Body of pancreas (tissue), 4 donors: ENCODE results near the gene PDZRN3. TPM values are rescaled to one million over a fixed set of nuclear protein-coding genes. Genes with fewer than 3 reads are reported as not detected.
A peak's percentile ranks its signal among the peaks of the same experiment; 100 is the strongest.

Source experiments
- ATAC-seq: fragments of 150-250 bp; one replicate; pipeline ENCODE4 v1.9.1; 2016
- DNase-seq, 4 donors: peaks; one replicate each; pipeline ENCODE4 v3.0.0-alpha.2; 2019
- H3K27ac ChIP-seq, 4 donors: fragments of 200-600 bp; sonication (generic); 1 replicate in 3 of 4; 2 replicates in 1 of 4; pipeline versions ENCODE4 v1.5.1 to v1.6.1; 2016 to 2019; ENCODE audit warnings: mild to moderate bottlenecking in 1 of 4, mixed read lengths in 1 of 4, moderate library complexity in 1 of 4
- H3K27me3 ChIP-seq, 2 donors: fragments of 200-600 bp; sonication (generic); one replicate each; pipeline ENCODE4 v1.6.0; 2016; ENCODE audit warnings: mild to moderate bottlenecking in 1 of 2
- H3K36me3 ChIP-seq, 2 donors: fragments of 200-600 bp; sonication (generic); replicated peaks in 1 of 2; 2 replicates each; pipeline ENCODE4 v1.5.1; 2016; ENCODE audit warnings: low read depth in 2 of 2; ENCODE audit not compliant: insufficient read depth in 1 of 2
- H3K4me1 ChIP-seq: fragments of 200-600 bp; sonication (generic); one replicate; pipeline ENCODE4 v1.6.0; 2016
- H3K4me3 ChIP-seq, 2 donors: fragments of 200-600 bp; sonication (generic); 1 replicate in 1 of 2; 2 replicates in 1 of 2; pipeline ENCODE4 v1.5.1; 2016 to 2019
- H3K9me3 ChIP-seq, 3 donors: fragments of 200-600 bp; sonication (generic); 1 replicate in 2 of 3; 2 replicates in 1 of 3; pipeline ENCODE4 v1.5.1; 2016
- POLR2A ChIP-seq, 3 donors: fragments of 450-650 bp; IDR thresholded peaks; one replicate each; pipeline ENCODE4 v1.6.1; 2016; ENCODE audit warnings: antibody characterized with exemption in 3 of 3, mild to moderate bottlenecking in 2 of 3
- WGBS, 2 donors: methylation state at CpG; one replicate each; pipeline ENCODE4 v1.1.5; 2017; 5-methylcytosine and 5-hydroxymethylcytosine counted together
- intact Hi-C: fragments of 100-400 bp; cut with DNase I; formaldehyde crosslinking; loops from one replicate; pipeline ENCODE4 v1.15.1; 2023
- total RNA-seq, 2 donors: library from RNA; depleted of rRNA; stranded (reverse); fragments of >200 nt; gene quantifications; one replicate each; pipeline ENCODE4 v1.1.0, GENCODE V29; 2016
- TF ChIP-seq, protein P1 (sequence below), 7 experiments: fragments of 450-650 bp in 4 of 7; fragments of 200-600 bp in 3 of 7; sonication (generic) in 3 of 7; IDR thresholded peaks; one replicate each; pipeline ENCODE4 v1.5.1; 2016 to 2019; ENCODE audit warnings: antibody characterized with exemption in 7 of 7

Gene PDZRN3
- total RNA-seq, 2 donors from 2014 or later: 18.9 to 41.9 TPM

DNA sequence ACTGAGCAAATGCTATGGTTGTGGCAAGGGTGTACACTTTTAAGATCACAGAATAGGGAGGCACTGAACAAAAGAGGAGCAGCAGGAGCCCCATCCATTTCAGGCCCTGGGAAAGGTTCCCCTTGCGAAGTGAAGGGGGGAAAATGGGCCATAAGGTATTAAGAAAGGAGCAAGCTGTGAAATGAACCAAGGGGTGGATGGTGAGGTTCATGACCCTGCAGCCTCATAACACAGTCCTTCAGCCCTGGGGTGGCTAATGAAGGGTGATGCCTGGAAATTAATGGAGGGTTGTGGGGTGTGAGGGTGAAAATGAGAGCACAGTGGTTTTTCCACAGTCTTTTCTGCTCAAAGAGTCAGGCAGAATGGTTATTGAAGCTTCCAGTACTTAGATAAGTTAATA, 150.1 kb downstream of the PDZRN3 start:
- Histone ChIP-seq H3K27ac (peak overlapping the region; percentile 65 to 81 (median 75)), H3K4me3 (no peak overlapping the region), H3K9me3 (no peaks in the 10 kb centered on the region), H3K36me3 (no peaks in the 10 kb centered on the region), H3K27me3 (no peaks in the 10 kb centered on the region), H3K4me1 (peaks cover 54% of the 10 kb centered on the region)
- ATAC-seq (no peak), DNase-seq (no peak)
- TF ChIP-seq, protein P1, sequence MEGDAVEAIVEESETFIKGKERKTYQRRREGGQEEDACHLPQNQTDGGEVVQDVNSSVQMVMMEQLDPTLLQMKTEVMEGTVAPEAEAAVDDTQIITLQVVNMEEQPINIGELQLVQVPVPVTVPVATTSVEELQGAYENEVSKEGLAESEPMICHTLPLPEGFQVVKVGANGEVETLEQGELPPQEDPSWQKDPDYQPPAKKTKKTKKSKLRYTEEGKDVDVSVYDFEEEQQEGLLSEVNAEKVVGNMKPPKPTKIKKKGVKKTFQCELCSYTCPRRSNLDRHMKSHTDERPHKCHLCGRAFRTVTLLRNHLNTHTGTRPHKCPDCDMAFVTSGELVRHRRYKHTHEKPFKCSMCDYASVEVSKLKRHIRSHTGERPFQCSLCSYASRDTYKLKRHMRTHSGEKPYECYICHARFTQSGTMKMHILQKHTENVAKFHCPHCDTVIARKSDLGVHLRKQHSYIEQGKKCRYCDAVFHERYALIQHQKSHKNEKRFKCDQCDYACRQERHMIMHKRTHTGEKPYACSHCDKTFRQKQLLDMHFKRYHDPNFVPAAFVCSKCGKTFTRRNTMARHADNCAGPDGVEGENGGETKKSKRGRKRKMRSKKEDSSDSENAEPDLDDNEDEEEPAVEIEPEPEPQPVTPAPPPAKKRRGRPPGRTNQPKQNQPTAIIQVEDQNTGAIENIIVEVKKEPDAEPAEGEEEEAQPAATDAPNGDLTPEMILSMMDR (IDR thresholded peaks at IDR 0.05): no peak
- no peak for TF ChIP-seq POLR2A (IDR thresholded peaks at IDR 0.05)
- WGBS, 2 donors: 90 to 95% methylated on average over 1 of the region's 1 CpG
- intact Hi-C loops: no loop called here

DNA sequence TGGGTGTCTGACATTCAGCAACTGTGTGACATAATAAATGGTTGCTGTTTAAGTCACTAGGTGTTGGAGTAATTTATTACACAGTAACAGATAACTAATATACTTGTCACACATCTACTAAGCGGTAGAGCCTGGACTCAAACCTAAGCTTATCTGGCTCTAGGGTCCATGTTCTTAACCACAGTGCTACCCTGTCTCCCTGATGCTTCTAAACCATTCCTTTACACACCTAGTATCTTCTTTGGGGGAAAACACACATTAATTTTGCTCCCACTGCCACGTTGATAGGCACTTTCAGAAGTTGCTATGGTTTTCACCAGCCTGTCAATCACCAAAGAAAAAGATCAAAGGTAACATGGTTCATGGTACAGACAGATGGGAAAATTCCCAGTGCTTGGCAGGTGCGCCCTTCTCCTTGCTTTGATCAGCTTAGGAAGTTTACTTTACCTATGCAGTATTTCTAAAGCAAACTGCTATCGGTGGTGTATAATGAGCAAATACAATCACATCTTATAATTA, 150.8 kb downstream of the PDZRN3 start:
- ATAC-seq: peak; percentile 93
- intact Hi-C loops: no loop called here

DNA sequence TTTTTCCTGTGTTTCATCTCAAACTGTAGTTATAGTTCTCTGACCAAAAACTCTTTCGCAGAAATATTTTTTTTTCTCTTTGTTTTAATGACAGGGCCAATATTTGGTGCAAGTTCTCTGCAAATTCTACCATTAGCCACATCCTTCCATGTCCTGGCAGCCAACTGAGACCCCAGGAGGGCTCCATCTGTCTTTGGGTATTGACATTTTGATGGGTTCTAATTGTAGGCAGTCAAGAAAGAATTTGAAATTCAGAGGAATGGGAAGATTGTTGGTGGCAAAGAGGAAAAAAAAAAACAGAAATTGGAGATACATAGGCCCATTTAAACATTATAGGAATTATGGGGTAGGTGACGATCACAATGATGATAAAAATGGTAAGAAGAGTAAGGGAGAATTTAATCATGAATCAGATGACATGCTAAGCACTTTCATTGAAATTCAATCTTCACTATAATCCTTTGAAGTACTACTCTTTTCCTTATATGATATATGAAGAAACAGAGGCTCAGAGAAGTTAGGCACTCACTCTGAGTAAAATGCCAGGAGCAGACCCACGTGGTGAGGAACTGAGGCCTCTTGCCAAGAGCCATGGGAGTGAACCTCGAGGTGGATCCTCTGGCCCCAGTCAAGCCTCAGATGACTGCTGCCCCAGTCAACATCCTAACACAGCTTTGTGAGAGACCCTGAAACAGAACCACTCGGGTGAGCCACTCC, 151.4 kb downstream of the PDZRN3 start:
- peak; percentile 28 for ATAC-seq
- no peak for TF ChIP-seq POLR2A (IDR thresholded peaks at IDR 0.05)
- TF ChIP-seq, protein P1 (IDR thresholded peaks at IDR 0.05): no peak
- Histone ChIP-seq H3K27me3 (no peaks in the 10 kb centered on the region), H3K36me3 (no peaks in the 10 kb centered on the region), H3K4me3 (no peak overlapping the region), H3K27ac (peak overlapping the region; percentile 65 to 81 (median 75)), H3K9me3 (no peaks in the 10 kb centered on the region), H3K4me1 (peaks cover 60% of the 10 kb centered on the region)
- intact Hi-C loops: no loop called here
- DNase-seq: peak; percentile 26 to 55 (median 40)
- WGBS, 2 donors: 44 to 53% methylated on average over 5 of the region's 5 CpGs

More for the DNA sequence above, 150.8 kb downstream of the PDZRN3 start:
- TF ChIP-seq, protein P1 (IDR thresholded peaks at IDR 0.05): no peak
- TF ChIP-seq POLR2A (IDR thresholded peaks at IDR 0.05): no peak
- H3K4me3 ChIP-seq: no peak overlapping the region
- DNase-seq: peak; percentile 82 to 92 (median 84)
- WGBS, 2 donors: 24 to 39% methylated on average over 4 of the region's 4 CpGs
- H3K27me3 ChIP-seq: no peaks in the 10 kb centered on the region
- no peaks in the 10 kb centered on the region for H3K9me3 ChIP-seq
- H3K27ac ChIP-seq: peak overlapping the region; percentile 65 to 81 (median 75)
- peaks cover 60% of the 10 kb centered on the region for H3K4me1 ChIP-seq
- no peaks in the 10 kb centered on the region for H3K36me3 ChIP-seq

DNA sequence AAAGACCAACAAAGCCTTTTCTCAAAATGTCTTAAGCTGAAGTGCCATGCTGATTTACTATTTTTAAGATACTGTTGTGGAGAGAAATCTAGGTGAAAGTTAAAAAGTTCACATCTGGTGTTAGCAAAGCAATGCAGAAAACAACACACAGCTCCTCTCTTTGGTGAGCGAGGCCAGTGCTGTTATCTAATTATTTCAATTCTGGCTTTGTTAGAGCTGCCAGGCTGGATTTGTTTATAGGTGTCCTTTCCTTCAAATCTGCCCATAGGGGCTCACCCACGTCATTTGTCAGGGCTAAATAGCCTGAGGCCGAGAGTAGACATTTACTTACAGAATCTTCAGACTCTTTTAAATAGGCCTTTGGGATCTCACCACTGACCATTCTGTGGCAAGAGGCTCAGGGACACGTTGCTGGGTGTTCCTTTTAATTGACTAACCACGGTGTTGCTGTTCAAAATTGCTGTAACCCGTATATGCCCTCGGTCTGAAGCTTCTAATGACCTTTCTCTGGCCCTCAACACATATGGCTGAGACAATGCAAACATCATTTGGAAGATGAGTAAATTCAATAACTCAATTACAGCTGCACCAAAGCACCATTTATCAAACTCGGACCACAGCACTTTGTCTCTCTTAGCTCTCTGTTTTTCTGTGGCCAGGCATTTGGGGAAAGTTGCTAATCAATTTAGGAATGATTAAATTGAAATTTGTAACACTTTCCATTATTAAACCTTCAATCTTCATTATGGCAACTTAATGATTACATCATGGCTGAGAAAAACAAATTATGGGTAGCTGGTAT, 152.6 kb downstream of the PDZRN3 start:
- Histone ChIP-seq H3K4me3 (no peak overlapping the region), H3K9me3 (no peaks in the 10 kb centered on the region), H3K27me3 (no peaks in the 10 kb centered on the region), H3K4me1 (peaks cover 67% of the 10 kb centered on the region), H3K27ac (peak overlapping the region; percentile 7 to 81 (median 38)), H3K36me3 (no peaks in the 10 kb centered on the region)
- ATAC-seq (no peak), DNase-seq (no peak)
- intact Hi-C loops: no loop called here
- TF ChIP-seq, protein P1 (IDR thresholded peaks at IDR 0.05): no peak
- TF ChIP-seq POLR2A (IDR thresholded peaks at IDR 0.05): no peak
- 25 to 30% methylated on average over 8 of the region's 8 CpGs for WGBS, 2 donors
